DND-41 (cell line): Measurements from ENCODE around the gene STH.

Experiments used
- EZH2 ChIP-seq: IDR thresholded peaks from 3 replicates; pipeline ENCODE4 v1.6.1; 2012; ENCODE audit warnings: borderline replicate concordance, low read depth, mild to moderate bottlenecking, moderate library complexity, low read length, inconsistent platforms; ENCODE audit not compliant: severe bottlenecking
- TF ChIP-seq, protein P1 (sequence below): IDR thresholded peaks from 2 replicates; pipeline ENCODE4 v1.5.1; 2012; ENCODE audit warnings: borderline replicate concordance, low read length, moderate library complexity, mild to moderate bottlenecking; ENCODE audit not compliant: poor library complexity, severe bottlenecking; ENCODE audit errors: extremely low read depth

DNA sequence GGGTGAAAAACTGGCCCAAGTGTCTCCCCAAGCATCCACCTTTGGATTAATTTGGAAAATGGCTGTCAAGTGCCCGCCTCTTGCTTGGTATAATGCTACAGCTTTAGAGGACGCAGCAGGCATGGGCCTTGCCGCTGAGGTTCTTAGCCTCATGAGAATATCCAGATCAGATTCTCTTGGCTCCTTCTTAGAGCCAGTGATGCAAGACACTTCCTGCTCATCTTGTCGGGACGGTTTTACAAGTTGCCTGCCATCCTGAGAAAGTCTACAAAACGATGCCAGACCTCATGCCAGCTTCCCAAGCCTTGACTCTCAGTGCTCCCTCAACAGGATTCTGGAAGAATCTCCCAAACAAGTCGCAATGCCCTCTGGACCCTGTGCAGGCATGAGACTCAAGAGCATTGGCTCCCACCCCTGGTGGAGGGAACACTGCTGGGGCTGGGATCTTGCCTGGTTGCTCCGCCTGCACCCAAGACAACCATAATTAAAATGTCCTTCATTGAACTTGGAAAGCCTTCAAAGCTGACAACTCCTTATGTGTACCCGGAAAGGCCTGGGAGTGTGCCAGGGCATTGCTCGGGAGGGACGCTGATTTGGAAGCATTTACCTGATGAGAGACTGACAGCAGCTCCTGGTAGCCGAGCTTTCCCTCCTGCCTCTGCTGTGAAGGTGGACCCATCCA lies 25.8 kb upstream of the STH start:
- TF ChIP-seq, protein P1, sequence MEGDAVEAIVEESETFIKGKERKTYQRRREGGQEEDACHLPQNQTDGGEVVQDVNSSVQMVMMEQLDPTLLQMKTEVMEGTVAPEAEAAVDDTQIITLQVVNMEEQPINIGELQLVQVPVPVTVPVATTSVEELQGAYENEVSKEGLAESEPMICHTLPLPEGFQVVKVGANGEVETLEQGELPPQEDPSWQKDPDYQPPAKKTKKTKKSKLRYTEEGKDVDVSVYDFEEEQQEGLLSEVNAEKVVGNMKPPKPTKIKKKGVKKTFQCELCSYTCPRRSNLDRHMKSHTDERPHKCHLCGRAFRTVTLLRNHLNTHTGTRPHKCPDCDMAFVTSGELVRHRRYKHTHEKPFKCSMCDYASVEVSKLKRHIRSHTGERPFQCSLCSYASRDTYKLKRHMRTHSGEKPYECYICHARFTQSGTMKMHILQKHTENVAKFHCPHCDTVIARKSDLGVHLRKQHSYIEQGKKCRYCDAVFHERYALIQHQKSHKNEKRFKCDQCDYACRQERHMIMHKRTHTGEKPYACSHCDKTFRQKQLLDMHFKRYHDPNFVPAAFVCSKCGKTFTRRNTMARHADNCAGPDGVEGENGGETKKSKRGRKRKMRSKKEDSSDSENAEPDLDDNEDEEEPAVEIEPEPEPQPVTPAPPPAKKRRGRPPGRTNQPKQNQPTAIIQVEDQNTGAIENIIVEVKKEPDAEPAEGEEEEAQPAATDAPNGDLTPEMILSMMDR = no peak
- no peak for TF ChIP-seq EZH2
